IPS-15b (cell line): ENCODE measurements around the gene SPPL3.

Source experiments
- H3K27me3 ChIP-seq: one replicate; pipeline ENCODE4 v1.6.1; 2013; ENCODE audit warnings: low read length; ENCODE audit not compliant: control insufficient read depth, insufficient read depth
- H3K36me3 ChIP-seq: one replicate; pipeline ENCODE4 v1.6.1; 2013; ENCODE audit warnings: low read length; ENCODE audit not compliant: control insufficient read depth, insufficient read depth
- H3K4me1 ChIP-seq: one replicate; pipeline ENCODE4 v1.6.1; 2013; ENCODE audit warnings: mild to moderate bottlenecking, low read length; ENCODE audit not compliant: control insufficient read depth, insufficient read depth
- H3K4me3 ChIP-seq: one replicate; pipeline ENCODE4 v1.5.1; 2013; ENCODE audit warnings: low read depth, low read length
- H3K9ac ChIP-seq: one replicate; pipeline ENCODE4 v1.6.1; 2013; ENCODE audit warnings: low read depth, mild to moderate bottlenecking, low read length
- H3K9me3 ChIP-seq: one replicate; pipeline ENCODE4 v1.6.1; 2013; ENCODE audit warnings: mild to moderate bottlenecking, low read length; ENCODE audit not compliant: control insufficient read depth, insufficient read depth

Gene SPPL3

GRCh38 chr12:120887253-120888043 is 16.7 kb downstream of the SPPL3 start:
- Histone ChIP-seq H3K4me1 (peaks cover 4% of the 10 kb centered on the region), H3K27me3 (no peaks in the 10 kb centered on the region), H3K4me3 (no peak overlapping the region)

DNA sequence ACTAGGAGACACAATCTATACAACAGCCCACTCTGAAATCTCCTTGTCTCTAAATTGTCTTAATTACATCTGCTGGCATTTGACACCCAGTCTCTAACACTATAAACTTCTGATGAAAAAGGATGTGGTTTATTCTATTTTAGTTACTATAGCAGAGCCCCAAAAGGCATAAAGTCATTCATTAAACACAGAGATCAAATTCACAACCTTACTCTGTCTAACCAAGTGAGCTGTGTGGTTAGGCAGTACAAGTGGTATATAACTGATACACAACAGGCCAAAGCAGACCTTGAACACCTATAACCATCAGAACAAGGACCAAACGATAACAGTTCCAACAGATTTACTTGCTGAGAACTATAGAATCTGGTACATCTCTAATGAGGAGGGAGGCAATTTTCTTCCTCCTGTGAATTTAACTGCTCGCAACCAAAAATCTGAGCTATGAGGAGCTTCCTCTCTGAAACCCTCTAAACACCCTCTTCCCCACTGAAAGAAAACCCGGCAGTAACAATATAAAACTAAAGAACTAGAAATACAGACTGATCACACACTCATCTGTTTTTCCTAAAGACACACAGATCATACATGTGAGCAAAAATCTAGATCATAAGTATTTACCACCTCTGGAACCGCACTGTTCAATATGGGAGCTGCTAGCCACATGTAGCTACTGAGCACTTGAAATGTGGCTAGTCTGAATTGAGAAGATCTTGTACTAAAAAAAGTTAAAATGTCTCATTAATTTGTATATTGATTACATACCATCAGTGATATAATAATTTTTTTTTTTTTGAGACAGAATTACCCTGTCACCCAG is 17.7 kb downstream of the SPPL3 start:
- peaks cover 4% of the 10 kb centered on the region for H3K4me1 ChIP-seq
- H3K9me3 ChIP-seq, result no peaks in the 10 kb centered on the region
- no peaks in the 10 kb centered on the region for H3K36me3 ChIP-seq
- no peak overlapping the region for H3K9ac ChIP-seq
- no peak overlapping the region for H3K4me3 ChIP-seq
- no peaks in the 10 kb centered on the region for H3K27me3 ChIP-seq

More at GRCh38 chr12:120887253-120888043, 16.7 kb downstream of the SPPL3 start:
- Histone ChIP-seq H3K36me3 (no peaks in the 10 kb centered on the region), H3K9me3 (no peaks in the 10 kb centered on the region), H3K9ac (no peak overlapping the region)

DNA sequence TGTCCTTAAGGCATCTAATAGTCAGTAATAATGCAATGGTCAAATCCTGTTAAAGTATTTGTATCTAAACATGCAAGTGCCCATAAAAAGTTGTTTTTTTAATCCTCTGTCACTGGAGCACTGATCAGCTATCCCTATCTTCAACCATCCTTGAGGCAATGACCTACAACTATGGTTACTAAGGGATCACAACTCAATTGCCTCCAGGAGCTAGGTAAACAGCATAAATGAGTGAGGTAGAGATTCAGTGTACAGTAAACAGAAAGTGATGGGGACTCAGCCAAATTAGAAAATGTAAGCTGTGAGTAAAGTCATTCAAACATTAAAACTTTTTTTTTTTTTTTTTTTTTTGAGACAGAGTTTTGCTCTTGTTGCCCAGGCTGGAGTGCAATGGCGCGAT is 18.6 kb downstream of the SPPL3 start:
- no peaks in the 10 kb centered on the region for H3K4me1 ChIP-seq
- no peak overlapping the region for H3K4me3 ChIP-seq
- no peak overlapping the region for H3K9ac ChIP-seq
- no peaks in the 10 kb centered on the region for H3K27me3 ChIP-seq
- H3K36me3 ChIP-seq, result no peaks in the 10 kb centered on the region
- no peaks in the 10 kb centered on the region for H3K9me3 ChIP-seq

- no peaks in the 10 kb centered on the region for H3K36me3 ChIP-seq
- no peaks in the 10 kb centered on the region for H3K4me1 ChIP-seq
- H3K9me3 ChIP-seq, result no peaks in the 10 kb centered on the region
- H3K4me3 ChIP-seq, result no peak overlapping the region
- H3K9ac ChIP-seq, result no peak overlapping the region
- H3K27me3 ChIP-seq, result no peaks in the 10 kb centered on the region
Measured at GRCh38 chr12:120884644-120885043, 19.5 kb downstream of the SPPL3 start.

DNA sequence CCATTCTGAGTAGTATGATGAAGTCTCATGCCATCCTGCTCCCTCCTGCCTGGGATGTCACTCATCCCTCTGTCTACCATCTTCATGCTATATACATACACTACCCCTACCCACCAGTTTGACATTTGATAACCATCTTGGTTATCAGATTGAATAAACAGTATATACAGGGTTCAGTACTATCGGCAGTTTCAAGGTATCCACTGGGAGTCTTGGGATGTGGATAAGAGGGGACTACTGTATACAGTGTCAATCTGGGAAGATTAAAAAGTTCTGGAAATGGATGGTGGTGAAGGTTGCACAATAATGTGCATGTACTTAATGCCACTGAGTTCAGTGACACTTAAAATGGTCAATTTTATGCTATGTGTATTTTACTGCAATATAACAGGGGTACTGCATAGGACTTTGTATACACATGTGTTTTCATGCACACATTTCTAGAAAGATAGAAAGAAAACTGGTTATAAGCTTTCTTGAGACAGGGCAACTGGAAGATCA is 22.1 kb downstream of the SPPL3 start:
- H3K27me3 ChIP-seq, result no peaks in the 10 kb centered on the region
- H3K4me3 ChIP-seq, result no peak overlapping the region
- no peaks in the 10 kb centered on the region for H3K9me3 ChIP-seq
- no peaks in the 10 kb centered on the region for H3K4me1 ChIP-seq
- no peaks in the 10 kb centered on the region for H3K36me3 ChIP-seq
- H3K9ac ChIP-seq, result no peak overlapping the region

GRCh38 chr12:120879718-120880300 is 24.3 kb downstream of the SPPL3 start:
- Histone ChIP-seq H3K4me3 (no peak overlapping the region), H3K27me3 (no peaks in the 10 kb centered on the region), H3K9me3 (no peaks in the 10 kb centered on the region), H3K36me3 (no peaks in the 10 kb centered on the region), H3K9ac (no peak overlapping the region), H3K4me1 (no peaks in the 10 kb centered on the region)

DNA sequence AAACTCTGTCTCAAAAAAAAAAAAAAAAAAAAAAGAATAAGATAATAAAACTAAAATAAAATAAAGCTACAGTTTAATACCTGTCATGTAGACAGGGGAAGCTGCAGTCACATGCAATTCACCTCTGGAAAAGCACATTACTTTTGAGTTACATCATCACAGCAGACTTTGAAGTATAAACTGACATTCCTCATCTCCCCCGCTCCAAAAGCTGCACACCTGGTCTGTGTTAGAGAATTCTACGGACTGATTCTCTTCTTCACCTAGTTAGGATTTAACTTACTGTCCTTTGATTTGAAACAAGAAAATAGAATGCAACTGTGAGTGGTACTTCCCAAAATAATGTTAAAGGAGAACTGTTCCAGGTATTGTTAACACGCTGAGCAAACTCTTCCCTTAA is 25.1 kb downstream of the SPPL3 start:
- Histone ChIP-seq H3K9me3 (no peaks in the 10 kb centered on the region), H3K4me1 (no peaks in the 10 kb centered on the region), H3K36me3 (no peaks in the 10 kb centered on the region), H3K9ac (no peak overlapping the region), H3K27me3 (no peaks in the 10 kb centered on the region), H3K4me3 (no peak overlapping the region)

DNA sequence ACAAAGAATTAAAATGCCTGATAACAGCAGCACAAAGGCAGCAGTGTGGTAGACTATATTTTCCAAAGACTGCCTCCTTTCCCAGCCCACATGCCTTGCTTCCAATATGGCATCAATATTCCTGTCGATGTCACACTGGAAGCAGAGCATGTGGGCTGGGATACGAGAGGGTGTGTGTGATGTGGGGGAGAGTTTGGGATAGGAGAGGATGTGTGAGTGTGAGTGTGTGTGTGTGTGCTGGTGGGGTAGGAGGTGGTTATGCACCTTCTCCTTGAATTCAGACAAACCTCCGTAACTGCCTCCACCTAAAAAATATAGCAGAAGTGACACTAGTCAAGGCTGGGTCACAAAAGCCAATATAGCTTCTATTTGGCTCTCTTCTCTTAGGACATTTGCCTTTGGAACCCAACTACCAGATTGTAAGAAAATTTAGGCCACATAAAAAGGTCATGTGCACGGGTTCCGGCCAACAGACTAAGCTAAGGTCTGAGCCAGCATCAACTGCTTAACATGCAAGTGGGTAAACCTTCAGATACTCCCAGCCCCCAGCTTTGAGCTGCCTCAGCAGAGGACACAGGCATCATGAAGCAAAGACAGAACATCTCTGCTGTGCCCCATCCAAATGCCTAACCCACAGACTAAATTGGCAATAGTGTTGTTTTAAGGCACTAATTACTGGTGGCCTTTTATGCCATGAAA is 29.5 kb downstream of the SPPL3 start:
- Histone ChIP-seq H3K9ac (no peak overlapping the region), H3K4me3 (no peak overlapping the region), H3K27me3 (no peaks in the 10 kb centered on the region), H3K4me1 (no peaks in the 10 kb centered on the region), H3K36me3 (no peaks in the 10 kb centered on the region), H3K9me3 (no peaks in the 10 kb centered on the region)

GRCh38 chr12:120873226-120873625 is 30.9 kb downstream of the SPPL3 start:
- Histone ChIP-seq H3K4me3 (no peak overlapping the region), H3K9ac (no peak overlapping the region), H3K27me3 (no peaks in the 10 kb centered on the region), H3K36me3 (no peaks in the 10 kb centered on the region), H3K4me1 (no peaks in the 10 kb centered on the region), H3K9me3 (no peaks in the 10 kb centered on the region)

DNA sequence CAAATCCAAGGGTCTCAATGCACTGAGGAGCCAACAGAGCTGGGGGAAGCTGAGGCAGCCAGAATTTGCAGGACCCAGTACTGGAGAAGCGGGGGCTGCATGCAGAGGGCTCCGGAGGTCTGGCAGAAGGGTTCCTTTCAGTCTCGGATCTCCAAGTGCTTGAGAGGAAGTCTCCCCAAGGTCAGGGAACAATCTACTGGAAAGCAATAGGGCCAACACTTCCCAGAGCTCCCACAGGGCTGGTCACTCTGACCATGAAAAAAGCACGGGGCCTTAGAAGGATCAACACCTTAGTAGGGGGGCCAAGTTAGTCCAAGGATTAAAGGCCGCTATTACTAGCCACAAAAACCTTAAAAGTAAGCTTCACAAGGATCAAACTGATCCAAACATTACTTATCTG is 31.7 kb downstream of the SPPL3 start:
- Histone ChIP-seq H3K9ac (no peak overlapping the region), H3K9me3 (no peaks in the 10 kb centered on the region), H3K4me3 (no peak overlapping the region), H3K4me1 (no peaks in the 10 kb centered on the region), H3K27me3 (no peaks in the 10 kb centered on the region), H3K36me3 (no peaks in the 10 kb centered on the region)

- H3K4me1 ChIP-seq, result no peaks in the 10 kb centered on the region
- H3K4me3 ChIP-seq, result no peak overlapping the region
- H3K9me3 ChIP-seq, result no peaks in the 10 kb centered on the region
- H3K36me3 ChIP-seq, result no peaks in the 10 kb centered on the region
- no peaks in the 10 kb centered on the region for H3K27me3 ChIP-seq
- H3K9ac ChIP-seq, result no peak overlapping the region
Measured at GRCh38 chr12:120870415-120870814, 33.7 kb downstream of the SPPL3 start.
